ENCODE measurements around the gene TMPRSS7.

- TF ChIP-seq CTCF (IDR thresholded peaks at IDR 0.05) (no peak), POLR2A (IDR thresholded peaks at IDR 0.05) (no peak)
Observed at GRCh38 chr3:112017091-112017490, 17.4 kb upstream of the TMPRSS7 start.
